IPS-20b (cell line): Measurements from ENCODE around the gene UFSP2.

Experiments
- H3K27ac ChIP-seq: one replicate; pipeline ENCODE4 v1.5.1; 2013; ENCODE audit warnings: low read length
- H3K27me3 ChIP-seq: 2 replicates; pipeline ENCODE4 v1.6.1; 2013; ENCODE audit warnings: mild to moderate bottlenecking, low read length, inconsistent platforms; ENCODE audit not compliant: insufficient read depth
- H3K36me3 ChIP-seq: 2 replicates; pipeline ENCODE4 v1.6.1; 2013; ENCODE audit warnings: low read depth, mild to moderate bottlenecking, inconsistent platforms, low read length, moderate library complexity; ENCODE audit not compliant: insufficient read depth
- H3K4me1 ChIP-seq: 2 replicates; pipeline ENCODE4 v1.6.1; 2013; ENCODE audit warnings: mild to moderate bottlenecking, control low read depth, inconsistent platforms, low read length, moderate library complexity; ENCODE audit not compliant: insufficient read depth
- H3K4me3 ChIP-seq: 2 replicates; pipeline ENCODE4 v1.5.1; 2013; ENCODE audit warnings: mild to moderate bottlenecking, low read length, inconsistent platforms
- H3K9ac ChIP-seq: 2 replicates; pipeline ENCODE4 v1.6.1; 2013; ENCODE audit warnings: low read depth, mild to moderate bottlenecking, inconsistent platforms, low read length, moderate library complexity
- H3K9me3 ChIP-seq: 2 replicates; pipeline ENCODE4 v1.6.1; 2013; ENCODE audit warnings: mild to moderate bottlenecking, low read depth, low read length, inconsistent platforms; ENCODE audit not compliant: insufficient read depth

The UFSP2 gene

GRCh38 chr4:185359767-185360446, 65.9 kb downstream of the UFSP2 start:
- no peak overlapping the region for H3K27ac ChIP-seq
- no peak overlapping the region for H3K4me3 ChIP-seq
- H3K4me1 ChIP-seq: peaks cover 4% of the 10 kb centered on the region; the same call in 1 of the 2 replicates
- no peak overlapping the region for H3K9ac ChIP-seq
- H3K36me3 ChIP-seq: no peaks in the 10 kb centered on the region
- no peaks in the 10 kb centered on the region for H3K27me3 ChIP-seq
- H3K9me3 ChIP-seq: no peaks in the 10 kb centered on the region

- Histone ChIP-seq H3K9ac (no peak overlapping the region), H3K4me1 (peaks cover 4% of the 10 kb centered on the region; the same call in 1 of the 2 replicates), H3K36me3 (no peaks in the 10 kb centered on the region), H3K27me3 (no peaks in the 10 kb centered on the region), H3K4me3 (no peak overlapping the region), H3K9me3 (no peaks in the 10 kb centered on the region), H3K27ac (no peak overlapping the region)
These were observed 66.8 kb downstream of the UFSP2 start for GRCh38 chr4:185358959-185359358.

- Histone ChIP-seq H3K9ac (no peak overlapping the region), H3K4me1 (peaks cover 4% of the 10 kb centered on the region; the same call in 1 of the 2 replicates), H3K27me3 (no peaks in the 10 kb centered on the region), H3K27ac (no peak overlapping the region), H3K4me3 (no peak overlapping the region), H3K36me3 (no peaks in the 10 kb centered on the region), H3K9me3 (no peaks in the 10 kb centered on the region)
These were observed 67.2 kb downstream of the UFSP2 start for GRCh38 chr4:185358514-185358913.

GRCh38 chr4:185357733-185358440, 67.9 kb downstream of the UFSP2 start:
- no peak overlapping the region for H3K27ac ChIP-seq
- no peaks in the 10 kb centered on the region for H3K27me3 ChIP-seq
- no peaks in the 10 kb centered on the region for H3K9me3 ChIP-seq
- no peak overlapping the region for H3K4me3 ChIP-seq
- H3K36me3 ChIP-seq: no peaks in the 10 kb centered on the region
- H3K9ac ChIP-seq: no peak overlapping the region
- peaks cover 4% of the 10 kb centered on the region; the same call in 1 of the 2 replicates for H3K4me1 ChIP-seq

- Histone ChIP-seq H3K36me3 (no peaks in the 10 kb centered on the region), H3K27me3 (no peaks in the 10 kb centered on the region), H3K27ac (no peak overlapping the region), H3K9ac (no peak overlapping the region), H3K4me1 (peaks cover 4% of the 10 kb centered on the region; the same call in 1 of the 2 replicates), H3K4me3 (no peak overlapping the region), H3K9me3 (no peaks in the 10 kb centered on the region)
These were observed 68.6 kb downstream of the UFSP2 start for GRCh38 chr4:185357211-185357610.

GRCh38 chr4:185352741-185353140, 73.0 kb downstream of the UFSP2 start:
- Histone ChIP-seq H3K9me3 (no peaks in the 10 kb centered on the region), H3K27ac (no peak overlapping the region), H3K4me1 (no peaks in the 10 kb centered on the region; the same call in 1 of the 2 replicates), H3K36me3 (peaks cover 12% of the 10 kb centered on the region; the same call in 1 of the 2 replicates), H3K4me3 (no peak overlapping the region), H3K27me3 (no peaks in the 10 kb centered on the region), H3K9ac (no peak overlapping the region)

GRCh38 chr4:185352202-185352601, 73.6 kb downstream of the UFSP2 start:
- no peak overlapping the region for H3K4me3 ChIP-seq
- no peaks in the 10 kb centered on the region for H3K27me3 ChIP-seq
- H3K9me3 ChIP-seq: no peaks in the 10 kb centered on the region
- H3K4me1 ChIP-seq: no peaks in the 10 kb centered on the region; the same call in 1 of the 2 replicates
- peaks cover 14% of the 10 kb centered on the region; the same call in 1 of the 2 replicates for H3K36me3 ChIP-seq
- no peak overlapping the region for H3K9ac ChIP-seq
- H3K27ac ChIP-seq: no peak overlapping the region

GRCh38 chr4:185351691-185352090, 74.1 kb downstream of the UFSP2 start:
- H3K27me3 ChIP-seq: no peaks in the 10 kb centered on the region
- H3K4me3 ChIP-seq: no peak overlapping the region
- no peaks in the 10 kb centered on the region for H3K9me3 ChIP-seq
- no peak overlapping the region for H3K9ac ChIP-seq
- peaks cover 19% of the 10 kb centered on the region; the same call in 1 of the 2 replicates for H3K36me3 ChIP-seq
- H3K27ac ChIP-seq: no peak overlapping the region
- no peaks in the 10 kb centered on the region; the same call in 1 of the 2 replicates for H3K4me1 ChIP-seq
